WTC11 (cell line): Measurements from ENCODE around the gene MUSTN1. TPM values are rescaled to one million over a fixed set of nuclear protein-coding genes. Genes with fewer than 3 reads are reported as not detected.

Experiments used
- ATAC-seq: fragments of 200-7000 bp; cut with Tn5 transposase; 2 replicates; pipeline ENCODE4 v1.10.0; 2021; ENCODE audit warnings: mild to moderate bottlenecking, moderate library complexity
- CTCF ChIA-PET: fragments of 300-600 bp; sonication (Branson Sonifier 250); formaldehyde crosslinking; loops from one replicate; lab custom pipeline; 2021; ENCODE audit warnings: antibody characterized with exemption; lab: Charles Lee
- POLR2A ChIA-PET: fragments of 350-600 bp; sonication (Branson Sonifier 250); formaldehyde crosslinking; loops from one replicate; lab custom pipeline; 2021; ENCODE audit warnings: antibody characterized with exemption; lab: Charles Lee
- DNase-seq: peaks from one replicate; pipeline ENCODE4 v3.0.0; 2021; ENCODE audit warnings: low spot score
- H3K27ac Mint-ChIP-seq: 2 replicates; pipeline ENCODE4 v1.8.0; 2021; ENCODE audit warnings: mixed read lengths
- H3K27me3 Mint-ChIP-seq: 2 replicates; pipeline ENCODE4 v1.8.0; 2021; ENCODE audit warnings: low read depth, mild to moderate bottlenecking, moderate library complexity, mixed read lengths
- H3K36me3 Mint-ChIP-seq: 2 replicates; pipeline ENCODE4 v1.8.0; 2021; ENCODE audit warnings: mixed read lengths
- H3K4me1 Mint-ChIP-seq: 2 replicates; pipeline ENCODE4 v1.8.0; 2022; ENCODE audit warnings: mixed read lengths
- H3K4me3 Mint-ChIP-seq: 2 replicates; pipeline ENCODE4 v1.8.0; 2021; ENCODE audit warnings: mild to moderate bottlenecking, moderate library complexity, mixed read lengths
- H3K9me3 Mint-ChIP-seq: 2 replicates; pipeline ENCODE4 v1.8.0; 2021; ENCODE audit warnings: mixed read lengths
- ELF4 ChIP-seq: sonication (generic); formaldehyde crosslinking; IDR thresholded peaks from 2 replicates; pipeline ENCODE4 v1.8.1; 2022; ENCODE audit warnings: low read depth, mild to moderate bottlenecking, moderate library complexity, missing genetic modification reagents
- FOXJ3 ChIP-seq: sonication (generic); formaldehyde crosslinking; IDR thresholded peaks from 2 replicates; pipeline ENCODE4 v1.9.0; 2021; ENCODE audit warnings: missing genetic modification reagents, mild to moderate bottlenecking, borderline replicate concordance
- GRHL2 ChIP-seq: fragments of 250-450 bp; sonication (Bioruptor Pico); IDR thresholded peaks from 2 replicates; pipeline ENCODE4 v1.8.0; 2022; ENCODE audit warnings: mild to moderate bottlenecking, moderate library complexity; ENCODE audit not compliant: insufficient replicate concordance, severe bottlenecking
- GTF2I ChIP-seq: fragments of 250-450 bp; sonication (Bioruptor Pico); conservative IDR thresholded peaks from 2 replicates; pipeline ENCODE4 v1.4.0; 2021; ENCODE audit warnings: mild to moderate bottlenecking
- NFE2L1 ChIP-seq: sonication (generic); formaldehyde crosslinking; IDR thresholded peaks from 2 replicates; pipeline ENCODE4 v1.8.1; 2023; ENCODE audit warnings: missing genetic modification reagents
- NFYB ChIP-seq: sonication (generic); formaldehyde crosslinking; conservative IDR thresholded peaks from 2 replicates; pipeline ENCODE4 v1.8.0; 2022; ENCODE audit warnings: low read depth, missing genetic modification reagents
- NR1H2 ChIP-seq: sonication (generic); formaldehyde crosslinking; IDR thresholded peaks from 2 replicates; pipeline ENCODE4 v1.9.0; 2021; ENCODE audit warnings: mild to moderate bottlenecking, moderate library complexity, missing genetic modification reagents
- NR3C1 ChIP-seq: sonication (generic); formaldehyde crosslinking; conservative IDR thresholded peaks from 2 replicates; pipeline ENCODE4 v1.8.1; 2023; ENCODE audit warnings: low read depth, mild to moderate bottlenecking, missing genetic modification reagents
- SP1 ChIP-seq: sonication (generic); formaldehyde crosslinking; conservative IDR thresholded peaks from 2 replicates; pipeline ENCODE4 v1.8.1; 2022; ENCODE audit warnings: missing genetic modification reagents
- ZNF121 ChIP-seq: sonication (generic); formaldehyde crosslinking; IDR thresholded peaks from 2 replicates; pipeline ENCODE4 v1.8.0; 2023; ENCODE audit warnings: missing genetic modification reagents
- ZNF263 ChIP-seq: sonication (generic); formaldehyde crosslinking; IDR thresholded peaks from 2 replicates; pipeline ENCODE4 v1.8.1; 2022; ENCODE audit warnings: low read depth, mild to moderate bottlenecking, moderate library complexity, missing genetic modification reagents
- total RNA-seq: library from RNA; stranded (reverse); gene quantifications from 3 replicates; pipeline ENCODE4 v1.2.3, GENCODE V29; 2021
- TF ChIP-seq, protein P1 (sequence below): fragments of 250-450 bp; sonication (Bioruptor Pico); IDR thresholded peaks from 2 replicates; pipeline ENCODE4 v1.9.0; 2021; ENCODE audit warnings: mild to moderate bottlenecking, borderline replicate concordance
- TF ChIP-seq, protein P2 (sequence below): fragments of 250-450 bp; sonication (Bioruptor Pico); IDR thresholded peaks from 2 replicates; pipeline ENCODE4 v1.9.0; 2021; ENCODE audit warnings: moderate library complexity, mild to moderate bottlenecking, inconsistent platforms, borderline replicate concordance
- TF ChIP-seq, protein P3 (sequence below): sonication (generic); formaldehyde crosslinking; IDR thresholded peaks from 2 replicates; pipeline ENCODE4 v1.8.1; 2022; ENCODE audit warnings: low read depth, mild to moderate bottlenecking, moderate library complexity, missing genetic modification reagents, borderline replicate concordance
- TF ChIP-seq, protein P4 (sequence below): sonication (generic); formaldehyde crosslinking; IDR thresholded peaks from 2 replicates; pipeline ENCODE4 v1.8.1; 2022; ENCODE audit warnings: mild to moderate bottlenecking, moderate library complexity, missing genetic modification reagents

Gene MUSTN1
- total RNA-seq, 1 experiment from 2014 or later: 4.2 TPM

DNA sequence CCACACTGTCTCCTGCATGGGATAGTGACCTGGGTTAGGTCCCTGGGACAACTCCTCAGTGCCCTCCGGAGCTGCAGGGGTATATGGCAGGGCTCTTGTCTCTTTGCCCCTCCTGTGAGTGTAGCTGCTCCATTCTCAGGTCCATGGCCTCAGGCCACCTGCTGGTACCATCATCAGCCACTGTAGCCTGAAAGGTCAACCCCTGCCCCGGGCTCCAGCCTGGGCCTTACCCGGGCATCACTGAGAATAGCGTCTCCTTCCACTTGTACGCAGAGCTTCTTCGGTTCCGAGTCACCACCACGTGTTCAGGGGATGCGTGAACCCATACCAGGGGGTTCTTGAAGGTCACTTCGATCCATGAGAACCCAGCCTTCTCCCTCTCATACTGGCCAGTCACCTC lies 18.2 kb downstream of the MUSTN1 start:
- no peaks in the 10 kb centered on the region for H3K36me3 Mint-ChIP-seq
- DNase-seq: no peak
- TF ChIP-seq, protein P1, sequence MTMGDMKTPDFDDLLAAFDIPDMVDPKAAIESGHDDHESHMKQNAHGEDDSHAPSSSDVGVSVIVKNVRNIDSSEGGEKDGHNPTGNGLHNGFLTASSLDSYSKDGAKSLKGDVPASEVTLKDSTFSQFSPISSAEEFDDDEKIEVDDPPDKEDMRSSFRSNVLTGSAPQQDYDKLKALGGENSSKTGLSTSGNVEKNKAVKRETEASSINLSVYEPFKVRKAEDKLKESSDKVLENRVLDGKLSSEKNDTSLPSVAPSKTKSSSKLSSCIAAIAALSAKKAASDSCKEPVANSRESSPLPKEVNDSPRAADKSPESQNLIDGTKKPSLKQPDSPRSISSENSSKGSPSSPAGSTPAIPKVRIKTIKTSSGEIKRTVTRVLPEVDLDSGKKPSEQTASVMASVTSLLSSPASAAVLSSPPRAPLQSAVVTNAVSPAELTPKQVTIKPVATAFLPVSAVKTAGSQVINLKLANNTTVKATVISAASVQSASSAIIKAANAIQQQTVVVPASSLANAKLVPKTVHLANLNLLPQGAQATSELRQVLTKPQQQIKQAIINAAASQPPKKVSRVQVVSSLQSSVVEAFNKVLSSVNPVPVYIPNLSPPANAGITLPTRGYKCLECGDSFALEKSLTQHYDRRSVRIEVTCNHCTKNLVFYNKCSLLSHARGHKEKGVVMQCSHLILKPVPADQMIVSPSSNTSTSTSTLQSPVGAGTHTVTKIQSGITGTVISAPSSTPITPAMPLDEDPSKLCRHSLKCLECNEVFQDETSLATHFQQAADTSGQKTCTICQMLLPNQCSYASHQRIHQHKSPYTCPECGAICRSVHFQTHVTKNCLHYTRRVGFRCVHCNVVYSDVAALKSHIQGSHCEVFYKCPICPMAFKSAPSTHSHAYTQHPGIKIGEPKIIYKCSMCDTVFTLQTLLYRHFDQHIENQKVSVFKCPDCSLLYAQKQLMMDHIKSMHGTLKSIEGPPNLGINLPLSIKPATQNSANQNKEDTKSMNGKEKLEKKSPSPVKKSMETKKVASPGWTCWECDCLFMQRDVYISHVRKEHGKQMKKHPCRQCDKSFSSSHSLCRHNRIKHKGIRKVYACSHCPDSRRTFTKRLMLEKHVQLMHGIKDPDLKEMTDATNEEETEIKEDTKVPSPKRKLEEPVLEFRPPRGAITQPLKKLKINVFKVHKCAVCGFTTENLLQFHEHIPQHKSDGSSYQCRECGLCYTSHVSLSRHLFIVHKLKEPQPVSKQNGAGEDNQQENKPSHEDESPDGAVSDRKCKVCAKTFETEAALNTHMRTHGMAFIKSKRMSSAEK: no peak
- TF ChIP-seq SP1 (CRISPR knock-in tag) (no peak), ZNF263 (no peak)
- no peak for ATAC-seq
- peaks cover 12% of the 10 kb centered on the region for H3K4me1 Mint-ChIP-seq
- no peaks in the 10 kb centered on the region for H3K27me3 Mint-ChIP-seq
- H3K9me3 Mint-ChIP-seq: no peaks in the 10 kb centered on the region
- H3K4me3 Mint-ChIP-seq: no peak overlapping the region
- ChIA-PET CTCF (interaction anchor here (1.3 to 1.5 kb wide), 4 partner anchors 10 to 24 kb away, joined by 3 to 6 read pairs (median 5); no protein-coding TSS in a partner anchor), POLR2A (interaction anchor here (0.6 kb wide), 1 partner anchor 164 kb away, joined by 3 read pairs; no protein-coding TSS in a partner anchor)
- no peak overlapping the region for H3K27ac Mint-ChIP-seq

DNA sequence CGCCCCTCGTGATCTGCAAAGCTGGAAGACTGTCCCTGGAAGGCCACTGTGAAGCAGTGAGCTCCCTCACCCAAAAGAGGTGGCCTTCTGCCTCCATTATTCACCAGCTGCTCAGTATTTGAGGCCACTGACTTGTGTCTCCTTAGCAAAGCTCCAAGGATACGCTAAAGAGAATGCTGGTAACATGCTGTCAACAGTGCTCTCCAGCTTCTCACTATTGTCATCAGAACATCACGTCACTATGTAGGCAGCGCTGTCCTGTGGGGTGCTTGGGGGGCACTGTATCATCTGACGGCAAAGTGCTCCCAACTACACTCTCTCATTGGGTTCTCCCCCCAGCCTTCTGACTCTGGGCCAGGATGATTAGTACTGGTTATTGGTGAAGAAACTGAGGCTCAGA lies 18.6 kb downstream of the MUSTN1 start:
- H3K36me3 Mint-ChIP-seq: no peaks in the 10 kb centered on the region
- POLR2A ChIA-PET: interaction anchor here (0.6 kb wide), 1 partner anchor 165 kb away, joined by 3 read pairs; no protein-coding TSS in a partner anchor
- DNase-seq: no peak
- H3K27me3 Mint-ChIP-seq: no peaks in the 10 kb centered on the region
- TF ChIP-seq NR3C1: no peak
- H3K27ac Mint-ChIP-seq: no peak overlapping the region
- no peak for ATAC-seq
- no peaks in the 10 kb centered on the region for H3K9me3 Mint-ChIP-seq
- peaks cover 12% of the 10 kb centered on the region for H3K4me1 Mint-ChIP-seq
- CTCF ChIA-PET: interaction anchor here (1.1 to 1.5 kb wide), 5 partner anchors 10 to 24 kb away, joined by 3 to 6 read pairs (median 5); no protein-coding TSS in a partner anchor
- no peak overlapping the region for H3K4me3 Mint-ChIP-seq

DNA sequence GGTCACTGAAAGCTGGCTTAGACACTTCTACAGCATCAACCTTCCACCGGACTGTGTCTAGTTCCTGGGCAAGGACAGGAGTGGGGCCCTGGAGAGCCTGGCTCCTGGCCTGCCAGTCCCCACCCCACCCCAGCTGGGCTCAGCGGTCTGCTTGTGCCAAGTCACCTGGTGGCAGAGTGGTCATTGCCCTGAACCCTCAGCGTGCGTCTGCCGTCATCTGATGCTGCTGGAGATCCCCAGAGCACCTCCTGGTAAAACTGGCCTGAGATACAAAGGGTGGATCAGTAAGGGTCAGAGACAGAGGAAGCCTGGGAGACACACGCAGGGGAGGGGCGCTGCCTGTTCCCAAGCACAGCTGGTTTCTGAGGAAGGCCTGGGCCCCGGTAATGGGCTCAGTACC lies 21.0 kb downstream of the MUSTN1 start:
- Mint-ChIP-seq H3K27ac (no peak overlapping the region), H3K36me3 (no peaks in the 10 kb centered on the region), H3K9me3 (no peaks in the 10 kb centered on the region), H3K27me3 (no peaks in the 10 kb centered on the region), H3K4me3 (no peak overlapping the region), H3K4me1 (no peaks in the 10 kb centered on the region)
- DNase-seq: no peak
- CTCF ChIA-PET: interaction anchor here (3.6 to 5.1 kb wide), 2 partner anchors 15 to 21 kb away, joined by 14 to 25 read pairs; no protein-coding TSS in a partner anchor
- ATAC-seq: no peak
- POLR2A ChIA-PET: no interaction called here
- no peak for TF ChIP-seq NR1H2 (CRISPR knock-in tag)
- no peak for TF ChIP-seq FOXJ3
- no peak for TF ChIP-seq NFE2L1 (CRISPR knock-in tag)
- TF ChIP-seq, protein P2, sequence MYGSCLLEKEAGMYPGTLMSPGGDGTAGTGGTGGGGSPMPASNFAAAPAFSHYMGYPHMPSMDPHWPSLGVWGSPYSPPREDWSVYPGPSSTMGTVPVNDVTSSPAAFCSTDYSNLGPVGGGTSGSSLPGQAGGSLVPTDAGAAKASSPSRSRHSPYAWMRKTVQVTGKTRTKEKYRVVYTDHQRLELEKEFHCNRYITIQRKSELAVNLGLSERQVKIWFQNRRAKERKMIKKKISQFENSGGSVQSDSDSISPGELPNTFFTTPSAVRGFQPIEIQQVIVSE (CRISPR knock-in tag): no peak
- TF ChIP-seq, protein P3, sequence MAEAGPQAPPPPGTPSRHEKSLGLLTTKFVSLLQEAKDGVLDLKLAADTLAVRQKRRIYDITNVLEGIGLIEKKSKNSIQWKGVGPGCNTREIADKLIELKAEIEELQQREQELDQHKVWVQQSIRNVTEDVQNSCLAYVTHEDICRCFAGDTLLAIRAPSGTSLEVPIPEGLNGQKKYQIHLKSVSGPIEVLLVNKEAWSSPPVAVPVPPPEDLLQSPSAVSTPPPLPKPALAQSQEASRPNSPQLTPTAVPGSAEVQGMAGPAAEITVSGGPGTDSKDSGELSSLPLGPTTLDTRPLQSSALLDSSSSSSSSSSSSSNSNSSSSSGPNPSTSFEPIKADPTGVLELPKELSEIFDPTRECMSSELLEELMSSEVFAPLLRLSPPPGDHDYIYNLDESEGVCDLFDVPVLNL (CRISPR knock-in tag): no peak
- TF ChIP-seq, protein P4, sequence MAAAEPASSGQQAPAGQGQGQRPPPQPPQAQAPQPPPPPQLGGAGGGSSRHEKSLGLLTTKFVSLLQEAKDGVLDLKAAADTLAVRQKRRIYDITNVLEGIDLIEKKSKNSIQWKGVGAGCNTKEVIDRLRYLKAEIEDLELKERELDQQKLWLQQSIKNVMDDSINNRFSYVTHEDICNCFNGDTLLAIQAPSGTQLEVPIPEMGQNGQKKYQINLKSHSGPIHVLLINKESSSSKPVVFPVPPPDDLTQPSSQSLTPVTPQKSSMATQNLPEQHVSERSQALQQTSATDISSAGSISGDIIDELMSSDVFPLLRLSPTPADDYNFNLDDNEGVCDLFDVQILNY (CRISPR knock-in tag): no peak

DNA sequence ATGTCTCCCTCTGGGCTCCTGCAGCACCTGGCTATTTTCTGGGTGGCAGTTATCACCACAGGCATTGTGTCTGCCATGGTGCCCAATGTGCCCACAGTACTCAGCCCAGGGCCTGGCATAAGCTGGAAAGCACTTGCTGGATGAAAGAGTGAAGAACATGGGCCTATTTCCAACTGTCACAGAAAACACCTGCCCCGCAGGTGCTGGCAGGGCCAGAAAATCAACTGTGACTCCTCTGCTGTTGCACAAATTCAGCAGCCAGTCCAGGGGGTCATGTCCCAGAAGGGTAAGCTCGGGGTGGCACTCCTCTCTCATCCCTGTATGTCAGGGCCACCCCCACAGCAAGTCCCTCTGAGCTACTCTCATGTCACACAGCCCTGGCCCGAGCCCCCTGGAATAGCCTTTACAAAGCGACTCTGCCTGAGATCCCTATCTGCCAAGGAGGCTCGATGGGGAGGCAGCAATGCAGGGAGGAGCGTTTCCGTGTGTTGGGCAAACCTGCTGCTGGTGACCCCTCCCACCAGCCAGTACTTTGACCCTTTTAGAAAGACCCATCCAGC lies 23.3 kb downstream of the MUSTN1 start:
- Mint-ChIP-seq H3K4me1 (no peaks in the 10 kb centered on the region), H3K9me3 (no peaks in the 10 kb centered on the region), H3K27ac (no peak overlapping the region), H3K4me3 (no peak overlapping the region), H3K27me3 (peaks cover 3% of the 10 kb centered on the region; the same call in 1 of the 2 replicates), H3K36me3 (no peaks in the 10 kb centered on the region)
- TF ChIP-seq ELF4 (CRISPR knock-in tag) (no peak), NFYB (no peak), ZNF121 (CRISPR knock-in tag) (no peak), GRHL2 (CRISPR knock-in tag) (no peak), GTF2I (no peak)
- POLR2A ChIA-PET: interaction anchor here (0.6 to 0.7 kb wide), 2 partner anchors 10 to 70 kb away, joined by 3 read pairs; no protein-coding TSS in a partner anchor
- DNase-seq: no peak
- CTCF ChIA-PET: interaction anchor here (3.6 to 5.5 kb wide), 3 partner anchors 10 to 19 kb away, joined by 14 to 34 read pairs (median 25); no protein-coding TSS in a partner anchor
- ATAC-seq: no peak
